Measurements from ENCODE around the gene ZSCAN9.
A peak's percentile ranks its signal among the peaks of the same experiment; 100 is the strongest.

ZSCAN9 gene

DNA sequence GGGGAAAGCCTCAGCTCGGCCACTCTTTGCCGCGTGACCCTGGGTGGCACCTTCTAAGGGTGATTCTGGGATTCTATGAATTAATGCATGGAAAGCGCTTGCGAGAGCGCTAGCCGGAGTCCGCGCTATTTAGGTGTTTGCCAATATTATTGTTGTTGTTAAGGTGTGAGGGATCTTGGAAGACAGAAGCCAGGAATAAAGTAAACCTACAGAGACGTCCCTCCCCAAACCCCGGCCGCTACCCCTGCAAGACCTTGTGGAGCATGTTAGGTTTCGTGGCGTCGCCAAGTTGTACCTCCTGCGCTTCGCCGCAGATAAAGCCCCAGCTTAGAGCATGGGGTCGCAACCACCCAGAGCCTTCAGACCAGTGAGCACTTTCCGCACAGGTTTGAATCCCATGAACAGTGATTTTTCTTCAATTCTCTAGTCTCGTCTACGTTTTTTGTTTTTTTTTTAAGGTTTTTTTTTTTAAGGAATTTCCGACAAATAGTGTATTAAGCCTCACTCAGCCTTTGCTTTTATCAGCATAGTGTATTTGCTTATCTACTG, 16.9 kb upstream of the ZSCAN9 start:
- peak overlapping the region; percentile 19; the same call in 1 of the 2 replicates for H3K9ac ChIP-seq (ENCODE audit: low read length)
- peak overlapping the region; percentile 65 for H2AFZ ChIP-seq (ENCODE audit: low read length)
- TF ChIP-seq EZH2 (optimal IDR thresholded peaks at IDR 0.05; ENCODE audit: low read depth, low read length): no peak
- TF ChIP-seq, protein P1, sequence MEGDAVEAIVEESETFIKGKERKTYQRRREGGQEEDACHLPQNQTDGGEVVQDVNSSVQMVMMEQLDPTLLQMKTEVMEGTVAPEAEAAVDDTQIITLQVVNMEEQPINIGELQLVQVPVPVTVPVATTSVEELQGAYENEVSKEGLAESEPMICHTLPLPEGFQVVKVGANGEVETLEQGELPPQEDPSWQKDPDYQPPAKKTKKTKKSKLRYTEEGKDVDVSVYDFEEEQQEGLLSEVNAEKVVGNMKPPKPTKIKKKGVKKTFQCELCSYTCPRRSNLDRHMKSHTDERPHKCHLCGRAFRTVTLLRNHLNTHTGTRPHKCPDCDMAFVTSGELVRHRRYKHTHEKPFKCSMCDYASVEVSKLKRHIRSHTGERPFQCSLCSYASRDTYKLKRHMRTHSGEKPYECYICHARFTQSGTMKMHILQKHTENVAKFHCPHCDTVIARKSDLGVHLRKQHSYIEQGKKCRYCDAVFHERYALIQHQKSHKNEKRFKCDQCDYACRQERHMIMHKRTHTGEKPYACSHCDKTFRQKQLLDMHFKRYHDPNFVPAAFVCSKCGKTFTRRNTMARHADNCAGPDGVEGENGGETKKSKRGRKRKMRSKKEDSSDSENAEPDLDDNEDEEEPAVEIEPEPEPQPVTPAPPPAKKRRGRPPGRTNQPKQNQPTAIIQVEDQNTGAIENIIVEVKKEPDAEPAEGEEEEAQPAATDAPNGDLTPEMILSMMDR (IDR thresholded peaks at IDR 0.05; ENCODE audit: low read length): no peak
- no peak for TF ChIP-seq EZH2phosphoT487 (IDR thresholded peaks at IDR 0.05; ENCODE audit: low read length)
- peak overlapping the region; percentile 81 for H3K4me2 ChIP-seq (ENCODE audit: low read depth, low read length)
- H3K79me2 ChIP-seq (ENCODE audit: low read length): no peaks in the 10 kb centered on the region
- peaks cover 4% of the 10 kb centered on the region; the same call in 1 of the 2 replicates for H3K4me1 ChIP-seq (ENCODE audit: low read length)
- no peak overlapping the region for H3K27ac ChIP-seq (ENCODE audit: low read length)
- DNase-seq: no peak
- H4K20me1 ChIP-seq (ENCODE audit: insufficient read depth, low read length): no peaks in the 10 kb centered on the region
- no peaks in the 10 kb centered on the region for H3K36me3 ChIP-seq (replicated peaks; ENCODE audit: insufficient read depth, low read length)
- H3K9me2 ChIP-seq (replicated peaks; ENCODE audit: insufficient read depth, low read length): no peaks in the 10 kb centered on the region
- peak overlapping the region; percentile 60 for H3K4me3 ChIP-seq (ENCODE audit: low read length)
- peaks cover 12% of the 10 kb centered on the region; the same call in 1 of the 2 replicates for H3F3A ChIP-seq (ENCODE audit: insufficient read depth, low read length)
- peaks cover 44% of the 10 kb centered on the region for H3K27me3 ChIP-seq (replicated peaks; ENCODE audit: insufficient read depth, low read length)
- no peaks in the 10 kb centered on the region for H3K9me3 ChIP-seq (replicated peaks; ENCODE audit: insufficient read depth, low read length)

DNA sequence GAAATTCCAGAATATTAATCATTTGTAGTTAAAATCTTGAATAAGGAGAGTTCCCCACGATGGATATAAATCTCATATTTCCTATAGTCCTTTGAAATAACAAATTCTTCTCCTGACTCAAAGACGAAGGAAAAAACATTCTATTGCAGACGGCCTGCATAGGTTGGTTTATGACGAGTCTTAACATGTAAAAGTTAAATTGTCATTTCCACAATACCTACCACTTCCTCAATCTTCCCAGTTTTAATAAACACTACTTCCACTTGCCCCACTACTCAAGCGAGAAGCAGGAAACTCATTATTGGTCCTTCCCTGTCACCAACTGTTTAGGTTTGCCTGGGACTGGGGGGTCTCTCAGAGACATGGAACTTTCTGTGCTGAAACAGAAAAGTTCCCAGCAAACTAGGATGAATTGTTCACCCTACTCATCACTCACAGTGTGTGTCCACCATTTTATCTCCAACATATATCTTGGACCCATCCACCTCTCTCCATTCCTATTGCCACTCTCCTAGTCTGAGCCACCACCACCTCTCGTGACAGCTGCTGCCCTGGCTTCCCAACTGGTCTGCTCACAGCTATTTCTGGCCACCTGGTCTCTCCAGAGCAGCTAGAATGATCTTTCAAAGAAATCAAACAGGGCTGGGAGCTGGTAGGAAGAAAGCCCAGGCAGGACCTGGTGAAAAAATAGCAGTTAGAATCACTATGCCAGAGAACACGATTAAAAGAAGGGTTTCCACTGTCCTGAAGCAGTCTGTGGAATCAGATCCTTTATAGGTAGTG, 15.1 kb upstream of the ZSCAN9 start:
- no peak for TF ChIP-seq EZH2 (optimal IDR thresholded peaks at IDR 0.05; ENCODE audit: low read depth, low read length)
- TF ChIP-seq EZH2phosphoT487 (IDR thresholded peaks at IDR 0.05; ENCODE audit: low read length): no peak
- TF ChIP-seq, protein P1 (IDR thresholded peaks at IDR 0.05; ENCODE audit: low read length): no peak
- Histone ChIP-seq H3K4me3 (ENCODE audit: low read length) (no peak overlapping the region), H3F3A (ENCODE audit: insufficient read depth, low read length) (peaks cover 18% of the 10 kb centered on the region), H3K36me3 (replicated peaks; ENCODE audit: insufficient read depth, low read length) (no peaks in the 10 kb centered on the region), H3K4me1 (ENCODE audit: low read length) (peaks cover 4% of the 10 kb centered on the region; the same call in 1 of the 2 replicates), H3K79me2 (ENCODE audit: low read length) (no peaks in the 10 kb centered on the region), H3K9me2 (replicated peaks; ENCODE audit: insufficient read depth, low read length) (no peaks in the 10 kb centered on the region), H3K9ac (ENCODE audit: low read length) (no peak overlapping the region), H3K27me3 (replicated peaks; ENCODE audit: insufficient read depth, low read length) (peaks cover 44% of the 10 kb centered on the region), H3K27ac (ENCODE audit: low read length) (no peak overlapping the region), H3K9me3 (replicated peaks; ENCODE audit: insufficient read depth, low read length) (no peaks in the 10 kb centered on the region), H4K20me1 (ENCODE audit: insufficient read depth, low read length) (no peaks in the 10 kb centered on the region), H3K4me2 (ENCODE audit: low read depth, low read length) (no peak overlapping the region), H2AFZ (ENCODE audit: low read length) (no peak overlapping the region)
- no peak for DNase-seq

DNA sequence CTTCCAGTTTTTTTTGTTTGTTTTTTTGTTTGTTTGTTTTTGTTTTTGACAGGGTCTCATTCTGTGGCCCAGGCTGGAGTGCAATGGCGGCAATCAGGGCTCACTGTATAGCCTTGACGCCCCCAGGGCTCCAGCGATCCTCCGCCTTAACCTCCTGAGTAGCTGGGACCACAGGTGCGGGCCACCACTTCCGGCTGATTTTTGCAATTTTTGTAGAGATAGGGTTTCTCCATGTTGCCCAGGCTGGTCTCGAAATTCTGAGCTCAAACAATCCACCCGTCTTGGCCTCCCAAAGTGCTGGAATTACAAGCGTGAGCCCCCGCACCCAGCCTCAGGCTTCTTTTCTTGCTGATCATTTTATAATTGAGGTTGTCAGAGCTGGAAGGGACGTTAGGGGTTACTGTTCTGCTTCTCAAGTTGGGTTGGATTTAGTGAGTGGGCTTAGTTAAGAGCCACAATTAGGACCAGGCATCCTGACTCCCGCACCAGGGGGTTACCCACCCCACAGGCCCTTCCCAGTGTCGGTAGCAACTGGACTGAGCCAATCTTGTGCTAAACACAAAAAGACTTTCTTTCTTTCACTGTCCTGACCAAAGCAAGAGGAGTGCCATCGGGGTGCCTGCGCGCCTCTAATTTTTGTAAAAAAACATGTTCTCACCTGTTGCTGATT, 13.1 kb upstream of the ZSCAN9 start:
- Histone ChIP-seq H3K4me3 (ENCODE audit: low read length) (peak overlapping the region; percentile 78), H3K36me3 (replicated peaks; ENCODE audit: insufficient read depth, low read length) (no peaks in the 10 kb centered on the region), H3K4me1 (ENCODE audit: low read length) (peaks cover 4% of the 10 kb centered on the region; the same call in 1 of the 2 replicates), H3K79me2 (ENCODE audit: low read length) (no peaks in the 10 kb centered on the region), H3K9ac (ENCODE audit: low read length) (peak overlapping the region; percentile 52; the same call in 1 of the 2 replicates), H3K9me3 (replicated peaks; ENCODE audit: insufficient read depth, low read length) (no peaks in the 10 kb centered on the region), H3F3A (ENCODE audit: insufficient read depth, low read length) (peaks cover 18% of the 10 kb centered on the region), H3K27me3 (replicated peaks; ENCODE audit: insufficient read depth, low read length) (peaks cover 35% of the 10 kb centered on the region), H4K20me1 (ENCODE audit: insufficient read depth, low read length) (no peaks in the 10 kb centered on the region), H3K27ac (ENCODE audit: low read length) (peak overlapping the region; percentile 24; the same call in 1 of the 2 replicates), H3K4me2 (ENCODE audit: low read depth, low read length) (peak overlapping the region; percentile 89), H2AFZ (ENCODE audit: low read length) (peak overlapping the region; percentile 75), H3K9me2 (replicated peaks; ENCODE audit: insufficient read depth, low read length) (no peaks in the 10 kb centered on the region)
- DNase-seq: no peak
- TF ChIP-seq, protein P1 (IDR thresholded peaks at IDR 0.05; ENCODE audit: low read length): no peak
- no peak for TF ChIP-seq EZH2phosphoT487 (IDR thresholded peaks at IDR 0.05; ENCODE audit: low read length)
- TF ChIP-seq EZH2 (optimal IDR thresholded peaks at IDR 0.05; ENCODE audit: low read depth, low read length): no peak
